ENCODE data around the gene CLCN6.

Gene CLCN6

GRCh38 chr1:11831945-11832725, 26.1 kb downstream of the CLCN6 start:
- DNase-seq = no peak

GRCh38 chr1:11833497-11833896, 27.5 kb downstream of the CLCN6 start:
- DNase-seq = no peak

- no peak for DNase-seq
Observed at GRCh38 chr1:11833900-11834299, 27.9 kb downstream of the CLCN6 start.

DNA sequence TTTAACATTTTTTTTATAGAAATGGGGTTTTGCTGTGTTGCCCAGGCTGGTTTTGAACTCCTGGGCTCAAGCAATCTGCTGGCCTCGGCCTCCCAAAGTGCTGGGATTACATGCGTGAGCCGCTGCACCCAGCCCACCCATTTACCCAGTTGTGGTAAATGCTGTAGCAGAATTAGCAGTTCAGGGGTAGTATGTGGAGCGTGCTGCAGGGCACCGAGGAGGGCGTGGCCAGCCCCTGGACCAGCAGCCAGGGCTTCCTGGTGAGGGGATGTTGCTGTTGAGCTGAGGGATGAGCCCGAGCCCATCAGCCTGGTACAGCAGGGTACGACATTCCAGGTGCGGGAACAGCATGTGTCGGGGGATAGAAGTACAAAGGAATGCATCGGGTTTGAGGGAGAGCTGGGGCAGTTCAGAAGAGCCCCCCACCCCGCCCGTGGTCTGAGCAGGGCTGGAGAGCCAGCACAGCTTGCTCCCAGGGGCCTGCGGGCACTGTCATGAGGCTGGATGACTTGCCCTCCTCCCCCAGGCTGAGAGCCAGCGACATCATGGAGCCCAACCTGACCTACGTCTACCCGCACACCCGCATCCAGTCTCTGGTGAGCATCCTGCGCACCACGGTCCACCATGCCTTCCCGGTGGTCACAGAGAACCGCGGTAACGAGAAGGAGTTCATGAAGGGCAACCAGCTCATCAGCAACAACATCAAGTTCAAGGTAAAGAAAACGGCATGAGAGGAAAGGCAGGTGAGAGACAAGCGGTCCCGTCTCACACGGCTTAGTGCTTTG, 29.6 kb downstream of the CLCN6 start:
- DNase-seq = no peak

GRCh38 chr1:11836955-11837766, 31.2 kb downstream of the CLCN6 start:
- DNase-seq = no peak

DNA sequence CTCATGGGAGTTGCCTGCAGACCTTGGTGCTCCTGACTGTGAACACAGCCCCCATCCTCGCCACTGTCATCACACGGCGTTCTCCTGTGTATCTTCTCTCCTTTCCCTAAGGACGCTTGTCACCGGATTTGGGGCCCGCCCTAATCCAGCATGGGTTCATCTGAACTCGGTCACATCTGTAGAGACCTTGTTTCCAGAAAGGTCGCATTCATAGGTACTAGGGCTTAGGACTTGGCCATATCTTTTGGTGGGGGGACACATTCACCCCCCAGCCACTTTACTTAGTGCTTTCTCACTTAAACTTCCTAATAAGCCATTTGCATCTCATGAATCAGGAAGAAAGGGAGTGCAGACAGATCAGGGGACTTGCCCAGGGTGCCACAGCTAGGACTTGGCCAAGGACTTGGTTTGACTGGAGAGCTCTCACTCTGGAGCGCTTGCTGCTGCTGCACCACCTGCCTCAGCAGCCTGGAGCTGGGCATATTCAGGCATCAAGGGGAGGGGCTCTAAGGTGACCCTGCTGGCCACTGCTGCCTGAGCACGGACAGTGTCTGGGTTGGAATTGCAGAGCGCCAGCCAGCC, 31.9 kb downstream of the CLCN6 start:
- no peak for DNase-seq

- DNase-seq = peak; percentile 69 to 71
Observed at GRCh38 chr1:11838349-11839272, 32.6 kb downstream of the CLCN6 start.

- no peak for DNase-seq
Observed at GRCh38 chr1:11839727-11840705, 34.0 kb downstream of the CLCN6 start.

DNA sequence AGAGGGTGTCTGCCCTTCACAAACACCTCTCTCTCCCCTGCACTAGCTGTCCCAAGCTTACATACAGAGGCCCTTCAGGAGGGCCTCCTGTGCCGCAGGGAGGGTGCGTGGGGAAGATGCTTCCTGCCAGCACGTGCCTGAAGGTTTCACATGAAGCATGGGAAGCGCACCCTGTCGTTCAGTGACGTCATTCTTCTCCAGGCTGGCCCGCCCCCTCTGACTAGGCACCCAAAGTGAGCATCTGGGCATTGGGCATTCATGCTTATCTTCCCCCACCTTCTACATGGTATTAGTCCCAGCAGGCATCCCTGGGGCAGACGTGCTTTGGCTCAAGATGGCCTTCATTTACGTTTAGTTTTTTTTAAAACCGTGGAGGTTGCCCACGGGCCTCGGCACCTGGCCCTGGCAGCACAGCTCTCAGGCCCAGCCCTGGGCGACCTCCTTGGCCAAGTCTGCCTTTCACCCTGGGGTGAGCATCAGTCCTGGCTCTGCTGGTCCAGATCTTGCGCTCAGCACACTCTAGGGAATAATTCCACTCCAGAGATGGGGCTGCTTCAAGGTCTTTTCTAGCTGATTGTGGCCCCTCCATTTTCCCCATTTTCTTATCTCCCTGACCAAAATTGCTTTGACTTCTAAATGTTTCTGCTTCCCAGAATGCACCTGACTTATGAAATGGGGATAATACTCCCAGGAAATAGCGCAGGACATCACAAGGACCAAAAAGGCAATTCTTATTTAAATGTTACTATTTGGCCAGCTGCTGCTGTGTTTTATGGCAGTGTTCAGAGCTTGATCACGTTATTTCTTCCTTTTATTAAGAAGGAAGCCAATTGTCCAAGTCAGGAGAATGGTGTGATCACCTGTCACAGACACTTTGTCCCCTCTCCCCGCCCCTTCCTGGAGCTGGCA, 35.5 kb downstream of the CLCN6 start:
- no peak for DNase-seq

GRCh38 chr1:11842154-11843041, 36.4 kb downstream of the CLCN6 start:
- no peak for DNase-seq

DNA sequence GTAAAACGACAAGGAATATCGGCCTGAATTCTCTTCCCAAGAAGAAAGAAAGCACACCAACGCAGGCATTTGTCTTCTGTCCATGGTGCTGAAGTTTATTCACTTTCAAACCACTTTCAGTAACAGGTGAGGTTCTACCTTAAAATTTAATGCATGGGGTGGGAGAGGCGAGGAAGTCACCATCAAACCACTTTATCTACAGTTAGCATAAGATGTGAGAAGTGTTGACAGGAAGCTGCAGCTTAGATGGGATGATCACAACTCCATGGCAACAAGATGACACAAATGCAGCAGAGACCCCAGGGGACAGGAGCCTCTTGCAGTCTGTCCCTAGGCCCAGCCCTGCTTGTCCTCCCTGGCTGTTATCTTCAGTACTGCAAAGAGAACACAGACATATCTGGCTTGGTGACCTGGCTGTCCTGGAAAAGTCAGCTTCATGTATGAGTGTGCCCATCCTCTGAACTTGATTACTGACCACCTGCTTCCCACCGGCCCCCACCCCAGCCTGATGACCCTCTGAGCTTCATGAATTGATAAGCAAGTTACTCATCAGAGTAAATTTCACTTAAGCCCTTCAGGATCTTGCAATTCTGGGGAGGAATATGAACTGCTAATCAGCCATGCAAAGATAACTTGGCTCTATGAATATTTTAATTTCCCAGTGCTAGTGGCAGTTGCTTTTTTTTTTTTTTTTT, 39.8 kb downstream of the CLCN6 start:
- DNase-seq = no peak

GRCh38 chr1:11847667-11848372, 41.8 kb downstream of the CLCN6 start, which contains the start of gene NPPA:
Gene NPPA (minus strand): TSS chr1:11847783. CDS start chr1:11847684, 99 bp downstream.
- no peak for DNase-seq

GRCh38 chr1:11848373-11848700, 42.3 kb downstream of the CLCN6 start:
- DNase-seq = no peak

GRCh38 chr1:11850156-11850555, 44.2 kb downstream of the CLCN6 start:
- DNase-seq = no peak

DNA sequence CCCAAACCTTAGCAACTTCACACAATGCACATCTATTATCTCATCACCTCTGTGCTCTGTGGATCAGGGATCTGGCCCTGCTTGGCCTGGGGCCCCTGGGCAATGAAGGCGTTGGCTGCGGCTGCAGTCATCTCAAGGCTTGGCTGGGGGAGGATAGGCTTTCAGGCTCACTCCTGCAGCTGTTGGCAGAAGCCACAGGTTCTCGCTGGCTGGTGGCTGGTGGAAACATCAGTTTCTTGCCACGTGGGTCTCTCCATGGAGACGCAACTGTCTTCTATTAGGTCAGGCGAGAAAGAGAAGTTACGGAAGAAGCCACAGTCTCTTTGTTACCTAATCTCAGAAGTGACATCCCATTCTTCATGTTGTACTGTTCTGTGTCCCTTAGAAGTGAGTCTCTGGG, 45.2 kb downstream of the CLCN6 start:
- DNase-seq = no peak

DNA sequence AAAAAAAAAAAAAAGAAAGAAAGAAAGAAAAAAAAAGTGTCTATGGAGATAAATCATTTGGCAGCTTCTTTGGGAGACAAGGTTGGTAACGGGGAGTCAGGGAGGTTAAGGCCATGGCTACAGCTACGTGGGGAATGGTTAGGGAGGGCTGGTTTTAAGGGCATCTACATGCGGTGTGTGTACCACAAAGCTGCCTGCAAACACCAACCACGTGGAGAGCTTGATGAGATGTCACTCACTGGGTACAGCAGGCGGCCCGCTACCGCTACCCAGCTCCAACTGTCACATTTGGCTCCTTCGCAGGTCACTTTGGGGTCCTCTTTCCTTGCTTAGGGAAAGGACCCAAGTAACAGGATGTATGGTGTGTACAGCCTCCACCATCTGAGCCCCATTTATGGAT, 48.5 kb downstream of the CLCN6 start:
- no peak for DNase-seq

DNA sequence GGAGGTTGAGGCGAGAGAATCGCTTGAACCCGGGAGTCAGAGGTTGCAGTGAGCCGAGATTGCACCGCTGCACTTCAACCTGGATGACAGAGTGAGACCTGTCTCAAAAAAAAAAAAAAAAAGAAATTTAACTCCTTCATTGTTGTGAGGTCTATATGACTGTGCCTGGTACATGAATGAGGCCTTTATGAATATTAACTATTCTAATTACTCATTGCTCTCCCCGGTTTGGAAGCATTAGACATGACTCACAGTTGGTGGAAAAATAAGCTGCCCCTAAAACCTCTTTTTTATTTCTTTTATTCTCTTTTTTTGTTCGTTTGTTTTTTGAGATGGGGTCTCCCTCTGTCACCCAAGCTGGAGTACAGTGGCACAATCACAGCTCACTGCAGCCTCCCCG, 49.4 kb downstream of the CLCN6 start:
- no peak for DNase-seq

Measured in stimulated activated CD4-positive, alpha-beta T cell treated with anti-CD3 and anti-CD28 coated beads, Interleukin-2, amount 100 ng/mL, for 48 hours (primary cell).